Renal cortical epithelial cell (primary cell): ENCODE results near the gene FNBP1. TPM values are rescaled to one million over a fixed set of nuclear protein-coding genes. Genes with fewer than 3 reads are reported as not detected.
"Not testable (repeated sequence)": the region's sequence is repeated elsewhere in the genome, so short reads cannot be mapped to it uniquely, and the experiment has no call there.

ENCODE experiments used
- DNase-seq: peaks from one replicate; pipeline ENCODE4 v3.0.0-alpha.2; 2011; ENCODE audit warnings: low read depth
- total RNA-seq: library from RNA; depleted of rRNA; stranded (reverse); fragments of >200 nt; gene quantifications from 2 replicates; pipeline ENCODE4 v1.2.3, GENCODE V29; 2014

Gene FNBP1
- total RNA-seq, 1 donor from 2014 or later: 39.5 TPM

DNA sequence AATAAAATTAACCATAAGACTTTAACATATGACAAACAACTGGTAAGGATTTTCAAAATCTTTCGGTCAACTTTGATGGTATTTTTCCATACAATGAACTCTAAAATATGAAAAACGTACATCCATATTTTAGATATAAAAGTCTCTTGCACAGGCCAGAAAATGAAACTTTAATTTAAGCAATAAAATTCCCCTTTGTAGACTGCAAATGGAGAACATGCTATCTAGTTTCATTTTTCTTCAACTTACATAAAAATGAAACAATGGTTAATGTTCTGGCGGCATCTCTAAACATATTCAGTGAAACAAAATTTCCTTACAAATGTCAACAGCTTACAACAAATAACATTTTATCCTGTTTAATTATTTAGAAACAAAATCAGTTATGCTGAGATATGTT lies 123.7 kb downstream of the FNBP1 start:
- DNase-seq: no peak

DNA sequence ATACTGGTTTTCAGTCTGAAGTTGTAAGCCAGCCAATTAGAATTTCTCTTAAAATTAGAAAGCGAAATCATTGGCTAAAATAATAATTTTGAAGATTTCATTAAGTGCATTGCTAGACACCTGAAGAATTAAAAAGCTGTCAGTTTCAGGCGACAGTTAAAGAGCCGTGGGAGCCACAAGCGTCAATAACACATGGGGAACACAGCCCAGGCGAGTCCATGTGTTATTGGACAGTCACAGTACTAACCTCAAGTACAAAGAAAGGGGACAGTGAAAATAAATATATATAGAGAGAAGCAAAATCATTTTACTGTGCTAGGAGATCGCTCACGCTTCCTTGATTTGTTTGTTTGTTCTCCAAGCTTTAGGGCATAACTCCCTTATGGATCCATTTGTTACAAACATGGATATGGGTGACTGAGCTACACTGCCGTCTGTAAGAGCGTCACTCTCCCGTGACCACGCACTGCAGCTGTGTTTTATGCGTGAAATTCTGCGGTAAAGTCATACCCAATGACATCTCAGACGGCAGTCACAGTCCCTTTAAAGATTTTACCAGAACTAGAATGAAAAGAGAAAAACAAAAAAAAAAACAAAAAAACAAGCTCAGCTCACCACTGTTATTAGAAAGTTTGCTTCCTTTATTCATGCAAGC lies 124.6 kb downstream of the FNBP1 start:
- DNase-seq: no peak

DNA sequence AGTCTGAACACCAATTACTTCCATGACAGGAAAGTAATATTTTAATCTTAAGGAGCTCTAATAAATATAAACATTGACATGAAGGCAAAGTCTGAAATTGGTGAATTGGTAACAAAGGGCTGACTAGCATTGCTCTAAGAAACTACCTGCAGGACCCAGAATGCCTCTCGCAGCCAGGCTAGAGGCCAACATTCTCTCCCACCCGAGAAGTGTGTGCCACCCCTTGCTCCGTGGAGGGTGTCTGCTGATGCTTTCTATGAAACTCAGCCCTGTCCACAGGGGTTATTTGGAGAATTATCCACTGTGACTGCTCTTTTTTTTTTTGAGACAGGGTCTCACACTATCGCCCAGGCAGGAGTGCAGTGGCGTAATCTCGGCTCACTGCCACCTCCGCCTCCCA lies 126.3 kb downstream of the FNBP1 start:
- no peak for DNase-seq

DNA sequence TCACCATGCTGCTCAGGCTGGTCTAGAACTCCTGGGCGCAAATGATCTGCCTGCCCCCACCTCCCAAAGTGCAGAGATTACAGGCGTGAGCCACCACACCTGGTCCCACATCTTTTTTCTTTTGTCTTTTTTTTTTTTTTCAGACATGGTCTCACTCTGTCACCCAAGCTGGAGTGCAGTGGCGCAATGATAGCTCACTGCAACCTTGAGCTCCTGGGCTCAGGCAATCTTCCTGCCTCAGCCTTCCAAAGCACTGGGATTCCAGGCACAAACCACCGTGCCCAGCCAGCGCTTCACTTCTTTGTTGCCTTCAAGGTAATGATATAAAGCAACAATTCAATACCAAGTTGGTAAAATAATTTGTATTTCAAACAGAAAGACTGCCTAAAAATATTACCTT lies 128.9 kb downstream of the FNBP1 start:
- no peak for DNase-seq

- peak; percentile 100 for DNase-seq
Measured at GRCh38 chr9:129910628-129911567, 132.1 kb downstream of the FNBP1 start.

DNA sequence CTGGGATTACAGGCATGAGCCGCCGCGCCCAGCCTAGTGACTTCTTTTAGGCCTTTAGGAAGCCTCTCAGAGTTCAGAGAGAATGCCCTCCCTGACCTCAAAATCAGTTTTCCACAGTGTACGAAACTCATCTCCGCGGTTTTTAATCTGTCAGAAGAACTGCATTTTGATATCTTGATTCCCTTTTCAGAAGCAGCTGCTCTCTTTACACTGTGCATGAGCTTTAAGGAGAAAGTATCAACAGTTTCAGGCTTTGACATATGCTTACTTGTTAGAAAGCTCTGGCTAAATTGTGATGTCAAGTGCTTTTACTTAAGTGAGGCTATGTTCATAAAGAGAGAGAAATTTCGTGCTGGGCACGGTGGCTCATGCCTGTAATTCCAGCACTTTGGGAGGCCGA lies 133.1 kb downstream of the FNBP1 start:
- no peak for DNase-seq

DNA sequence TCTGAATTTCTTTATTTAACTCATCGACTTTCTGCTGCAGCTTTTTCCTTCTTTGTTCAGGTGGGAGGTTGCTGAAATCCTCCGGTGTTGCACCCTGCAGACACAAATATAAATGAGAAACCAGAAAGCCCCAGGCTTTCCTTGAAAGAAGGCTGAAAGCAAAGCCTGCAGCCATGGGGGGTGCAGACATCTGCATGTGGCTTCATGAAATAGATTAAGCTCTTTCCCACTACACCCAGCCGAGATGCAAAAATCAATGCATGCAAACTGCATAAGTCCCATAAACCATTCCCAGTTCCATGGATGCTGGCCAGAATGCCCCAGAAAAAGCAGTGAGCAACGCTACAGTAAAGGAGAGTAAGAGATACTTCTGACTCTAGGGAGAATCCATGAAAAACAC lies 134.1 kb downstream of the FNBP1 start:
- DNase-seq: no peak

DNA sequence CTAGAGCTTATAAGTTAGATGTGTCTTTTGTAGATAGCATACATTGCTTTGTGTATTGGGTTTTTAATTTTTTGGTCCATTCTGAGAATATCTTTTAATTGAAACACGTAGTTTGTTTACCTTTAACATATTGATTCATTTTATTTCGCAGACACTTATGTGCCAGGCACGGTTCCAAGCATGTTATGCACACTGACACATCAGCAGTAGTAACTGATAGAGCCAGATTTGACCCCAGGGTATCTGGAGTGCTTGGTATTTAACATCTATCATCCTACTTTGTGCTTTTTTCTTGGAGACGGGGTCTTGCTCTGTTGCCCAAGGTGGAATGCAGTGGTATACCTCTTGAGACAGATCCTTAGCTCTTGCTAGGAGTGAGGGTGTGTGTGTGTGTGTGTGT lies 135.8 kb downstream of the FNBP1 start:
- DNase-seq: no peak

GRCh38 chr9:129906298-129906697 lies 136.7 kb downstream of the FNBP1 start:
- no peak for DNase-seq

GRCh38 chr9:129904734-129905133 lies 138.3 kb downstream of the FNBP1 start:
- no peak for DNase-seq

DNA sequence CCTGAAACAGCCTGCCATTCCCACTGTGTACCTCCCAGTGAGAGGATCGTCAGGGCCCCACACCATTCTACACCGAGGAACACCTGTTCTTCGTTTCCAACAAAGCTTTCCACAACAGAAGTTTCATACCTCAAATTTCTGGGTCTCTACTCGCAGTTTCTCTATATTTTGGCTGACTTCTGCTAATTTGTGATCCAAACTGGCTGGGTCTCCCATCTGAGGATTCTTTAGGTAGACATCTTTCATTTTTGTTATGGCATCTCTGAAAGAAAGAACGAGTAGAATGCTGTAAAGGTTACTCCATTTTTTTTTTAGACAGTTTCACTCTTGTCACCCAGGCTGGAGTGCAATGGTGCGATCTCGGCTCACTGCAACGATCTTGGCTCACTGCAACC lies 140.3 kb downstream of the FNBP1 start:
- no peak for DNase-seq

GRCh38 chr9:129901993-129902739 lies 140.8 kb downstream of the FNBP1 start:
- no peak for DNase-seq

DNA sequence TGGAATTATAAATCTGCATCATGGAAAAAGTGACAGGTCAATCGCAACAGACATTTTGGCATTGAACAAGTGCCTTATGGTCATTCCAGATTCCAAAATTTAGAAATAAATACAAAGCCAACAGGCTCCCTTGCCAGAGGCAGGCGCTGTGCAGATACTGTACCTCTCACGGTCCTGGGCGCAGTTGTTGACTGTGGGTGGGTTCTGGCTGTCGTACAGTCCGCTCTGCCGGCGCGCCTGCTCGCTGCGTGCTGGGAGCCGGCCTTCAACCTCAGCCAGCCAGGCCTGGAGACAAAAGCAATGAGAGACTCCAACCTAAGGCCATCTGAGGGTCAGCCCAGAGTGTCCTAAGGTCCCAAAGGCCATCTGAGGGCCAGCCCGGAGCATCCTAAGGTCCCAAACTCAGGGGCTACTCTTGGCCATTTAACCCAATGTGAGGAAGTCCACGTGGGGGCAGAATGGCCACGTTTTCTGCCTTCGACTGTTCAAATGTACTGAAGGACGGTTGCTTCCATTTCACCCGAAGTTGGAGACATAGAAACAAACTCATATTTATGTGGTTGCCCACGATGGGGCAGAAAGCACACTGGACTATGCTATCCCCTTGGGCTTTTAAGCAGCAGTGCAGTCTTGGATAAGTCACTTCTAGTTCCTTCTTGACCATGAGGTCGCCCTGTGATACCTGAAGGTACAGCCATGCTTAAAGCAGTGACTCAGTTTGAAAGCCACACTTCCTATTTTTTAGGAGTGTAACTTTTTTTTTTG lies 142.5 kb downstream of the FNBP1 start:
- DNase-seq: no peak

GRCh38 chr9:129899620-129900019 lies 143.4 kb downstream of the FNBP1 start:
- no peak for DNase-seq

GRCh38 chr9:129898185-129898584 lies 144.8 kb downstream of the FNBP1 start:
- DNase-seq: no peak

- DNase-seq: no peak
Measured at GRCh38 chr9:129897263-129897662, 145.7 kb downstream of the FNBP1 start.

DNA sequence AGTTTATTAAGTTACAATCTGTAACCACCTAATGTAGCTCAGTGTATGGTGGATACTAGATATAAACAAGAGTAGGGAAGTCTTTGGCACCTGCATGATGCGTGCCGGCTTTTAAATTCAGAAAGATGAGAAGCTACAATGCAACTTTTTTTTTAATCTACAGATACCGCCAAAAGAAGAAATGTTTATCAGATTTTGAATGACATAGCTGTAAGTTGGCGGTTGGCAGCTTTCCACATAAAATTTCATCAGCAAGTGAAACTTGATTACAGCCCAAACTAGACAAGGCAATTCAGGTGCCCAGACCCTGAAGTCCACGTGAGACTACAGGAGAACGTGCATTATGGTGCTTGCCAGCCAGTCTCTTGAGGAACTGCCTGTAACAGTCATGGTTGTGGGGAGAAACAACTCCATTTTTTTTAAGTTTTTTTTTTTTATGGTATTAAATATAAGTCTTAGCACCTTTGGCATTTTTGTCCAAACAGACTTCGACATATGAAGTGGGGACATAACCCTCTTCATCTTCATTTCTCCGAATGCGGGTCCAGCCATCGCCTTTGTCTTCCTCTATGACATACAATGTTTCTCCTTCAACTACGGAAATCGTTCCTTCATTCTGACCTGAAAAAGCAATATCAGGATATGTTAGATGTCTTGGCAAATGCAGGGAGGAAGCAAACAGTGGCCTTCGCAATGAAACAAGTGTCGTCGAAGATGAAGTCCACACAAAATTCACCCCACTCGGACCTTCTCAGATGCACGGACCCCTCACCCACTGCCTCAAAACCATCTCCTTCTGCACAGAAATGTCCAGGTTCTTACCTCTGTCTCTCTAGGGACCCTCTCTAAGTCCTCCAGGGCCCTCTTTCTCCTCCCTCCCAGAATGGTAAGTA lies 147.4 kb downstream of the FNBP1 start:
- DNase-seq: no peak

DNA sequence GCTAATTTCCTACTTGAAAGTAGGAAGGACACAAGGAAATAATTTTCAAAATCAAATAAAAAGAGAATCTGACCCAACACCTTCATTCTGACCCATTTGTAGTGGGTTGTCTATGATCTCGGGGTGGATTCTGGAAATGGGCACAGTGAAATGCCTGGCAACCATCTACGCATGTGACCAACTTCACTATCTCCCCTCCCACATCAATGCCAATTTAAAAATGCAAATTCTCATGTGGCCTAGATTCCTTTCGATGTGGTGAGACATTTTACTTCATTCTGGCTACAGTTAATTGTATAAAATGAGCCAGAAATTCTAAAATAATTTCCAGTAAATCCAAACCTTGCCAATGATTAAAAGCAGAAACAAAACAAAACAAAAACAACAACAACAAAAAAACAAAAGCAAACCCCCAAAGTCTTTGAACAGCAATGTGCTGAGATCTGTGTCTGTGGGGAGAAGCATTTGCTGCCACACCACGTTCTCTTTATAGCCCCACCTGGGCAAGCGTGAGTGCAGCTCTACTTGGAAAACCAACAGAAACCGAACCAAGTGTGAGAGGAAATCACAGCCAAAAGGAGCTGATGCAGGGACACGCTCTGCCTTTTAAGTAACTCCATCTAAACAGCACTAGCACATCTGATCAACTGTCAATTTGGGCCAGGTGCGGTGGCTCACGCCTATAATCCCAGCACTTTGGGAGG lies 148.7 kb downstream of the FNBP1 start:
- DNase-seq: no peak

DNA sequence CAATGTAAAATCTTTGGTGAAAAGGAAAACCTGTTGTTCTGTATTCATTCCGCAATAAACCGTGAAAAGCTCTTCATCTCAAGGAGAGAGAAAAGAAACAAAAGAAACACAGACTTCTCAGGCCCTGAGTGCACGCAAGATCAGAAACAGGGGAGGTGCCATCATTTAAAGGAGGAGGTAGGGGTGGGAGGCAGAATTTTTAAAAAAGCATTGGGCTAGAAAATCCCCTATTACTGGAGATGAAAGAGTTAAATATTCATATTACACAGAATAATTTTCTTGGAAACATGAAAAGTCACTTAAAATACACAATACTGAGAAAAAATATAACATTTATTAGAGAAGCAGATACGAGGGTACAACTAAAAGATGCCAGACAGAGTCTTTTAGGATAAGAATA lies 151.4 kb downstream of the FNBP1 start:
- no peak for DNase-seq

- not testable (repeated sequence) for DNase-seq
Measured at GRCh38 chr9:129890718-129891299, 152.2 kb downstream of the FNBP1 start.
